ENCODE measurements around the gene LPAR2. TPM values are rescaled to one million over a fixed set of nuclear protein-coding genes. Genes with fewer than 3 reads are reported as not detected.

The LPAR2 gene
- total RNA-seq, 1 experiment from 2014 or later: 5.9 TPM

DNA sequence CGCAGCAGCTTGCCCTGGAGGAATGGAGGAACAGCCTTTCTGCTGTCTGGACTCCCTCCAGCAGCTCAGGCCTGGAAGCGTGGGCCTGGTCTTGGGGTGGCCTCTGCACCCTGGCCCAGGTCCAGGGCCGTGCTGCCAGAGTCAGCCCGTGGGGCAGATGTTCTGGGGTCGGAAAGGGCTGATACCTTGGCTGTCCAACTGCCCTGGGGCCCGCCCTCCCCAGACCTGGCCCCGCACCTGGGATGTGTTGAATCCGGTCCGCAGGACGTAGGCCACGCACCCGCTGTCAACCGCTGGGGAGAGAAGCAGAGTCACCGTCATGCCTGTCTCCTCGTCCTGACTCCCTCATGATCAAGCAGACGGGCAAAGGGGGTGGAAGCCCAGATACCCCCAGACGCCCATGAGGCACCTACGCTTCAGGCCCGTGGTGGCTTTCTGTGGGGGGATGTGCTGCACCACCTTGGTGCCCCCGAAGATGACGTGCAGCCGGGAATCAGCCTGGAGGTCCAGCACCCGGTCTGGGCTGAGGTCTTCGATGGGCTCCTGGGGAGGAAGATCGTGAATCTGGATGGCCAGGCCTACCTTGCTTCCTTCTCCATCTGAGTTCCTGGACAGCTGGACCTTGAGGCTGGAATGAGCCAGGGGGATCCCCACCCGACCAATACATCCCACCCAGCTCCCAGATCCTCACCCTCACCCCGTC lies 27.8 kb upstream of the LPAR2 start:
- no peak for DNase-seq (ENCODE audit: low read depth)
- in situ Hi-C loops (cut with HindIII; ENCODE audit: low pct_unique_long_range_greater_than_20kb, low sequenced_read_pairs): no loop called here

DNA sequence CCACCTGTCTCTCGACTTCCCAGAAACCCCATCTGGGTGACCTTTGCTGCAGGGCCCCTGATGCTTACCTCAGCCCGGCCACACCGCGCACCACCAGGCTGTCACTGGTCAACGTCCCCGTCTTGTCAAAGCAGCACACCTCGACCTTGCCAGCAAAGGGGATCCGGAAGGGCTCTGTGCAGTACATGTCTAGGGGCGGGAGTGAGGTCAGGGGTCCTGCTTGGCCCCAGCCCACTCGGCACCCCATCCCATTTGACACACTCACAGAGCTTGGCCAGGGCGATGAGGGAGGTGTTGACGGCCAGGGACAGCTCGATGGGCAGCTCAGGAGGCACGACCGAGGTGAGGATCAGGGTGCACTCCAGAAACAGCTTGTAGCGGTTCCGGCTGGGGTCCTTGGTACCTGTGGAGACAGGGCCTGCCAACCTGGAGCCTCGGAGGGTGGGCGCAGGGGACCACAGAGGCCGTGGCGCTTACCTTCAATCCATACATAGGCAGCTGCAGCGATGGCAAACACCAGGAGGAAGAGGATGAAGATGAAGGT lies 27.1 kb upstream of the LPAR2 start:
- no peak for DNase-seq (ENCODE audit: low read depth)
- in situ Hi-C loops (cut with HindIII; ENCODE audit: low pct_unique_long_range_greater_than_20kb, low sequenced_read_pairs): no loop called here

DNA sequence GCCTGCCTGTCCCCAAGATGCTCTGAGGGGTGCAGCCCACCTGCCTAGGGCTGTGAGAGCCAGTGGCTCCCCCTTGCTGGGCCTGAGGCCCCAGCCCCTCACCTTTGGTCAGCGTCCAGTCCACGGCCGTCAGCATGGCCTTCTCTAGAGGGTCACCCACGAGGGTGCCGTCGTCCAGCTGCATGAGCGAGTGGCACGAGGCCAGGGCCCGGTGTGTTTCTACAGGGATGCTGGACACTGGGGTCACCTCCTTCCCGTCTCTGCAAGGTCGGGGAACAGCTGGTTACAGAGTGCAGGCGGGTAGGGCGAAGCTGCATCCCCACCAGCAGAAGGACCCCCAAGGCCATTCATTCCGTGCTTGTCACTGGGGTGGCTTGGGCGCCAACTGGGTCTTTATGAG lies 26.4 kb upstream of the LPAR2 start:
- in situ Hi-C loops (cut with HindIII; ENCODE audit: low pct_unique_long_range_greater_than_20kb, low sequenced_read_pairs): no loop called here
- DNase-seq (ENCODE audit: low read depth): no peak

DNA sequence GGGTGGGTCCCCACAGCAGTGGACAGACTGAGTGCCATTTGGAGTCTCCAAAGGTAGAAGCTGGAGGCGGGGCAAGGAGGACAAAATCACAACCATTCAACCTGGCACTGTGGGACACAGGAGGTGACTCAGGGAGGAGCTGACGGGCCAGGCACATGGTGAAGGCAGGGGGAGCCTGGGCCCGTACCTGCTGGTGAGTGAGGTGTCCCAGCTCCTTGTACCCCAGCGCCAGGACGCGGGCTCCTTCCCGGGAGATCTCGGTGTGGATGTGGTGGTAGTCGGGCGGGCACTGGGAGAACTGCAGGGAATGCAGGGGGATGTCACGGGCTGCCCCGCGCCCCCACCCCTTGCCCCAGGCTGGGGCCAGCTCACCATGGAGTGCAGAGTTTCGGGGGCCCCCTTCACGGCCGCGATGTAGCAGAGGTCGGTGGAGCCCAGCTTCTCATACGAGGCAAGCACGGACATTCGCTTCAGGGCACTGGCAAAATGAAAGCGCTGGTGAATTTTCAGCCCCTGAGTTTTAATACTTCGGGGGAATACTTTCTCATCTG lies 25.7 kb upstream of the LPAR2 start:
- in situ Hi-C loops (cut with HindIII; ENCODE audit: low pct_unique_long_range_greater_than_20kb, low sequenced_read_pairs): no loop called here
- no peak for DNase-seq (ENCODE audit: low read depth)

DNA sequence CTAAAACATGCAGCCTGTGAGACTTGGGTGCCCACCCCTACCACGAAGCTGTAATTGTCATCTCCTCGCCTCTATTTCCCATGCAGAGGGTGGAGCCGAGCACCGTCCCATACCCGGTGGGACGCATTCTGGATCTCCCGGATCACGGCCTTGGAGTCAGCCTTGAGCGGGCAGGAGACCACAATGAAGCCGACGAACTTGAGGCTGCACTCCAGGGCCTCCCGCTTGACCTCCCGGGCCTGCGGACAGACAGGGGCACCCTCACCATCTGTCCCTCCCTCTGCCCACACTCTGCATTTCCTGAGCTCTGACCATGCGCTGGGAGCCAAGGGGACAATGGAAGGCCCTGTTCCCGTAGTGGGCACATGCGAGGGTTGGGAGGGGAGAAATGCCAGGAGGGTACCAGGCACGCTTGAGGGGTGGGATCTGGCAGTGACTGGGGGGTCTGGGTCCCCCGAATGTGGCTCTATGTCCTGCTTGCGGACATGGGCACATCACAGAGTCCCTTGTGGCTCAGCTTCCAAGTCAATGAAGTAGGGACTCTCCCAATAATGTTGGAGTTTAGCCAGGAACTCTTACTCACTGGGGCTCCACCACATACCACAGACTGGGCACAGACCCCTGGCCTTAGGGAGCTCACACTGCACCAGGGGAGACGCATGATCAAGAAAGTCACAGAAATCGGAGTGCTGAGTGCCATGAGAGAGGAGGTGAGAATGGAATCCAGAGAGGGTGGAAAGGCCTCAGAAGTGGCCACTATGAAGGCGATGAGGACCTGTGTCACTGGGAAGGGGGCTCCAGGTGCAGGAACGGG lies 24.7 kb upstream of the LPAR2 start:
- in situ Hi-C loops (cut with HindIII; ENCODE audit: low pct_unique_long_range_greater_than_20kb, low sequenced_read_pairs): no loop called here
- DNase-seq (ENCODE audit: low read depth): no peak

DNA sequence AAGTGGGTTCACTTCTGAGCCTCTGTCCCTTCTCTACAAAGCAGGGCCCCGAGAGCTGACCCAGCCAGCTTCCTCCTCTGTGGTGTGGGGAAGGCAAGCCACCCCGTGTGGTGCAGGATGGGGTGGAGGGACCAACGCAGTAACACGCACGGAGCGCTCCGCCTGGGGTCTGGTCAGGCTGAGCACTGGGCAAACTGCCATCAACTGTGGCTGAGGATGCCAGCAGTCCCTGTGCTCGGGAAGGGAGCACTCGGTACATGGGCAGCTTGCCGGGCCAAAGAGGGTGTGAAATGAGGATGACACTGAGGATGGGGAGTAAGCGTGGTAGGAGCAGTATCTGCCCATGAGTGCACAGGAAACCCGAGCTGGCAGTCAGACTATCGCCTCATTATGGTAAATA lies 23.1 kb upstream of the LPAR2 start:
- in situ Hi-C loops (cut with HindIII; ENCODE audit: low pct_unique_long_range_greater_than_20kb, low sequenced_read_pairs): no loop called here
- DNase-seq (ENCODE audit: low read depth): no peak

DNA sequence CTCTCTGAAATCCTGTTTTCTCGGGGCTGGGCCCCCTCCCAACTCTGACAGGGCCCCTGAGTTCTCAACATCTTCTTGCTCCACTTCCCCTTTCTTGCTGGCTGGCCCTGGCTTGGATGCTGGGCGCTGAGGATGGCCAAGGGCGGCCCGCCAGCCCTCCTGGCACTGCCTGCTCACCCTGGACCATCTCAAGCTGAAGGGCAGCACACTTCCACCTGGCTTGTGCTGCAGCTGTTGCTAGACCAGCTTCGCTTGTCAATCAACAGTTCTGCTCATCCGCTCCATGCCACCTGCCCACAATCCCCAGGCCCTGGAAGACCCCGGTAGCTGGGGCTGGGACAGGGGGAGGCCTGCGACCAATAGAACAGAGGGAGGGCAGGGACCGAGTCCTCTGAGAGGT lies 22.3 kb upstream of the LPAR2 start:
- no peak for DNase-seq (ENCODE audit: low read depth)
- in situ Hi-C loops (cut with HindIII; ENCODE audit: low pct_unique_long_range_greater_than_20kb, low sequenced_read_pairs): no loop called here

DNA sequence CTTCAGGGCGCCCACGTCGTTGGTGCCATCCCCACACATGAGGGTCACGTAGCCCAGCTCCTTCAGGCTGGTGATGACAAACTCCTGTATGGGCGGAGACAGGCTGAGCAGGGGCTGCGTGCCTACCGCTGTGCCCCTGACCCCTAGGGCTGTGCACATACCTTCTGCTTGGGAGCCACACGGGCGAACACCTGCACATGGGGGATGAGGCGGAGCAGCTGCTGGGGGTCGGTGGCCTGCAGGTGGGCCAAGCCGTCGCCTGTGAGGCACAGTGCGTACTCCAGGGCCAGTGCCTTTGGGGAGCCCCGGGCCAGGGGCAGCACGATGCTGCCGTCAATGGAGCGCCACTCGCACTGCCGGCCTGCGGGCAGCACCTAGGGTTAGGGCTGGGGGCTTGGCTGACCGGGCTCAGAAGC lies 21.6 kb upstream of the LPAR2 start:
- no peak for DNase-seq (ENCODE audit: low read depth)

DNA sequence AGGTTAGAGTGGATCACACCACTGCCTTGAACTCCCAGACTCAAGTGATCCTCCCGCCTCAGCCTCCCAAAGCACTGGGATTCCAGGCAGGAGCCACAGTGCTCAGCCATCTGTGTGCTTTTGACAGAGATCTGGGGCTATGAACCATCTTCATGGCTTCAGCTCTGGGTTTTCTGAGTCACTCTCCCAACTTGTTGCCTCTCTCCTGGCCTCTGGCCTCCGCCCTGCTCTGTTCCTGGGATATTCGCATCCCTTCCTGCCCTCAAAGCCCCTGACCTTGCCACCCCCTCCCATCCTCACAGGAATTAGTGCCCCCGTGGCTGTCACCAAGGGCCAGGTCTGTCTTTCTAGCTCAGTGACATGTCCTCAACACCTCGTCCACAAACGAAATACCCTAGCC lies 21.1 kb upstream of the LPAR2 start:
- in situ Hi-C loops (cut with HindIII; ENCODE audit: low pct_unique_long_range_greater_than_20kb, low sequenced_read_pairs): no loop called here
- no peak for DNase-seq (ENCODE audit: low read depth)

More for the DNA sequence above, 21.6 kb upstream of the LPAR2 start:
- in situ Hi-C loops (cut with HindIII; ENCODE audit: low pct_unique_long_range_greater_than_20kb, low sequenced_read_pairs): no loop called here

DNA sequence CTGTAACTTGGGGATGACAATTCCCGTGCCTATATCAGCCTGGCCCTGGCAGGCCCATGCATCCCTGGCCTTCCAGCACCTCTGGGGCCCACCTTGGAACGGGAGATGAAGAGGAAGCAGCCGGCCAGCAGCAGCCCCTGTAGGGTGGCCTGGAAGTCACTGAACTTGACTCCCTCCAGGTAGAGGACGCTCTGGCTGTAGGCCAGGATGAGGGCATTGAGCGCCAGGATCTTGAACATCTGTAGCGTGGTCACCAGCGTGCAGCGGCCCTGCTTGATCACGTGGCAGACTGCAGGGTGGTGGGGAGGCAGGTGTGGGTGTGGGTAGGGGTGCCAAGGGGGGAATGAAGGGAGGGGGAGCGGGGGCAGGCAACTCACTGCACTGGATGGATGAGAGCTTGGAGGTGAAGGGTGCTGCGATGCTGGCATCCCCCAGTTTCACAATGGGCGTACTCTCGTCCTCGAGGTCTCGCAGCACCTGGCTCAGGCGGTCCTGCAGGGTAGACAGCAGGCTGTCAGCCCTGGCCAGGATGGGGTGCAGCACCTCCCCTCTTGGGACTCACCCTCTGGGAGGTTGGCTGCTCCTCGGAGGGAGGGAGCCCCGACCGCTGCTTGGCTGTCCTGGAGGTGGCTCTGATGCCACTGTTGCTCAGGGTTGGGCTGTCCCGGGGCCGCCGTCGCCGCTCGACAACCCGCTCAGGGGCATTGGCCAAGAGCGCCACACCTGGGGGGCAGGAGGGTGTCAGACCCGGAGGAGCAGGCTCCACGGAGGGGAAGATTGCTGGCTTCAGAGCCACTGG lies 19.2 kb upstream of the LPAR2 start:
- no peak for DNase-seq (ENCODE audit: low read depth)
- in situ Hi-C loops (cut with HindIII; ENCODE audit: low pct_unique_long_range_greater_than_20kb, low sequenced_read_pairs): no loop called here

DNA sequence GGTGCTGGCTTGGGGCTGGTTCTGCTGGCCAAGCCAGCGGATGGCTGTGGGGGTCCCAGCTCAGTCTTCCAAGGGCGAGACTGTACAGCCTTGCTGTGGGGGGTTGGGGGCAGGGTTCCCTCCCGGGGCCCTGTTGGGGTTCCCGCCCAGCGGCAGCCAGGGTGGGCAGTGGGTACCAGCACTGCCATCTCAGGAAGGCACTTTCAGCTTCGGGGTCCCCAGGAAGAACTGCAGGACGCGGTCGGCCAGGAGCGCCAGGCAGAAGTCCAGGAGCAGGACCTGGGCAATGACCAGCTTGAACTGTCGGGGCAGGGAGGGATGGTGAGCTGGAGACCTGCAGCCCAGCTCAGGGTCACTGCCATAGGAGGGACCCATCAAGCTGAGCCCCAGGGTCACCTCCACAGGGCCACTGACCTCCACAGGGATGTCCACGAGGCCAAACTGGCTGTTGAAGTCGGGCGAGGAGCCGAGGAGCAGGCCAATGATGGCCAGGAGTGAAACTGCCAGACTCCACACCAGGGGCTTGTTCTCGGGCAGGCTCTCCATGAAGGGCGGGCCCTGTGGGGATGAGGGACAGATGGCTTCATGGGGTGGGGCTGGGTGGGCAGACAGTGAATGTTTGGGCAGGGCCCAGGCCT lies 17.3 kb upstream of the LPAR2 start:
- in situ Hi-C loops (cut with HindIII; ENCODE audit: low pct_unique_long_range_greater_than_20kb, low sequenced_read_pairs): no loop called here
- DNase-seq (ENCODE audit: low read depth): no peak

DNA sequence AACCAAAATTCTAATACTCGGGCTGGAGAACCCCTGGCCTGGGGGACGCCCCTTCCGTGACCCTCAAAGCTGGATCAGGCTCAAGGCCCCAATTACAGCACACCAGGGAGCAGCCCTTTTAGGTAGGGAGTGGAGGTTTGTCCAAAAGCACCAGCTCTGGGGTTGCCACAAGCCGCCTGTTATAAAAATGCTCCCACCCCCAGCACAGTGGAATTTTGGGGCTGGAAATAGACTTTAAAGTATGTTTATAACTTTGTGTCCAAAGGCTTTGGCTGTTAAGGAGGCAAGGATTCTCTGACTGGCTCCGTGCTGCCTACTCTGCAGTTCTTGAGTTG lies 16.0 kb upstream of the LPAR2 start:
- no peak for DNase-seq (ENCODE audit: low read depth)
- in situ Hi-C loops (cut with HindIII; ENCODE audit: low pct_unique_long_range_greater_than_20kb, low sequenced_read_pairs): no loop called here

DNA sequence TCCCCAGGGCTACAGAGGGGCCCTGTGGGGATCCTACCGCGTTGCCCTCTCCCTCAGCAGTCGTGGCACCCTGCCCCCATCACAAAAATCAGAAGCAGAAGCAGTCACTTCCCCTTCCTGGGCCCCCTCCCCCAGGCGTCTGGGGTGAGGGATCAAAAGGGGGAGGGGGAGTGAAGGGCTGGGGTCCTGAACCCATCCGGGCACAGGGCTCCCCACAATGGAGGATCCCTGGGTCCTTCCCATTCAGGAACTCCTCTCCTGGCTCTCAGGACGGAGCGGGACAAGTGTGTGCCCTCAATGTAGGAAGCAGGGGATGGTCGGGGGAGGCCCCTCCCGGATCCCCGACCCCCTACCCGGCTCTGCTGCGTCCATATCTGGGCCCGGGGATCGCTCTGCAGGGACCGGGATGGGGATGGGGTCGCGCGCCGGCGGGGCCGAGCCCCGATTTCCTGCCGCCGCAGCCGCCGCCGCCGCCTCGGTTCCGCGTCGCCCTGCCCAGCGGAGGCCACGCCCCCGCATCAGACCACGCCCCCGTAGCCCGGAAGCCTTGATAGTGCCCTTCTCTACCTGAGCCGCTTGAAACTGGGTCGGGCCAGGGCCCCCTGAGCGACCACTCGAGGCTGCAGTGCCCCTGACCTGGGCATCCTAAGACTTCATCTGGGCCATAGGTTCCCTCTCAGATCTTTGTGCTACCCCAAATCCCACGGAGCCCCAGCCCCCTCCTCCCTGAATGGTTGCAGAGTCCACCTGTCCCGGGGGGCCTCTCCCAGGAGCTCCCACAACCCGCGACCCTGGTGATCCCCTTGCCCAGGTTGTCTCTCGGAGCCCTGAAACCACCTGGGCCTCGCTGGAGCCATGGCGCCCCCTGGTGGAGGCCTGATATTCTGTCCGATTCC lies 15.4 kb upstream of the LPAR2 start, which contains the start of gene GMIP:
GMIP (minus strand) TSS at position 500 of the 896 bp plus-strand sequence; CDS start at position 372, 128 bp downstream.
- peak; percentile 70 for DNase-seq (ENCODE audit: low read depth)
- in situ Hi-C loops (cut with HindIII; ENCODE audit: low pct_unique_long_range_greater_than_20kb, low sequenced_read_pairs): no loop called here

DNA sequence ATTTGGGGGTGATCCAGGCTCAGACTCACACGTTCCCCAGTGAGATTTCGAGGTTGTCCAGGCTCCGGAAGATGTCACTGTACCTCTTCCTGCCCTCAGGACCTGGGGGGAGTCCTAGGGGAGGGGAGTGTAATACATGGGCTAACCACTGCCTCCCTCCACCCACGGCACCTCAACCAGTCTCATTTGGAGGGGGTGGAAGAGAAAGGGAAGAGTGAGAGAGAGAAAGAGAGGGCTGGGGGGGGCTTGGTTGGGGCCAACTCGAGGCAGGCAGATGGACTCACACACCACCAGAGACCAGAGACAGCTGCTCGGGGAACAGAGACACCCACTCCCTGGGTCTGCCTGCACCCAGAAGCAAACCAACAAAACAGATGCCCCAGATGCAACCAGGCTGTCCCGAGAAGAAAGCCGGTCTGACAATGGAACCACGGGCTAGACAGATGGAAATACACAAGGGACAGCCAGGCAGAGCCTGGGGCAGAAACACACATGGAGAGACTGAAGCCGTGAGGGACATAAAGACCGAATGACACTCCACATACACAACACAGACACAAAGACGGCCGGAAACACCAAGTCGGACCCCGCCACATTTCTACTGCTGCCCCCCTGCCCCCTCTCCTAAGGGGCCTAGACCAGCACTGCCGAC lies 14.6 kb upstream of the LPAR2 start:
- no peak for DNase-seq (ENCODE audit: low read depth)
- in situ Hi-C loops (cut with HindIII; ENCODE audit: low pct_unique_long_range_greater_than_20kb, low sequenced_read_pairs): no loop called here

DNA sequence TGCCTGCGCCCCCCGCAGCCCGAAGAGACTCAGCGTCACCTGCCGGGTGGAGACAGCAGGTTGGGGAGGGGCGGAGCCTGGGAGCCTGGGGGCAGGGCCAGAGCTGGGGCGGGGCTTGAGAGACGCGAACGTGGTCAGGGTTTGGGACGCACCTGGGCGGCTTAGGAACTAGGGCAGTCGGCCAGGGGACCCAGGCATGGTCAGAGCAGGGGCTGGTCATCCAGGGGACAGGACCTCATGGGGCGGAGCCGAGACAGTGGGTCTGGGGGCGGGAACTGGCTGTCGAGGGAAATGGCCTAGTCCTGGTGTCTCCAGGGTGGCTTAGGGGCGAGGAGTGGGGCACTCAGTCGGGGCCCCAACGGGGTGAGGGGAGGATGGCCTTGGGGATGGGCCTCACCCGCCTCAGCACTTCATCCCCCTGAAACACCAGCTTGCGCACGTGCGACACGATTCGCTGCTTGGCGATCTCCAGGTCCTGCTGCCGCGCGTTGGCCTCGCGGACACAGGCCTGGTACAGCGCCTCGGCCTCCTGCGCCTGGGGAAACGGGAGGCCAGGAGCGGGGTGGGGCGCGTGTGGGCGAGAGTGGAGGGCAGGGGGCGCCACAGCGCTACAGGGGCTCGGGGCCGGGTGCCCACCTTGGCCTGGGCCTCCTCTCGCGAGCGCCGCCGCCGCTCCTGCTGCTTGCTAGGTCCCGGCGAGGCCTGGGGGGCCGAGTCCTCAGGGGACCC lies 9.7 kb upstream of the LPAR2 start:
- in situ Hi-C loops (cut with HindIII; ENCODE audit: low pct_unique_long_range_greater_than_20kb, low sequenced_read_pairs): no loop called here

DNA sequence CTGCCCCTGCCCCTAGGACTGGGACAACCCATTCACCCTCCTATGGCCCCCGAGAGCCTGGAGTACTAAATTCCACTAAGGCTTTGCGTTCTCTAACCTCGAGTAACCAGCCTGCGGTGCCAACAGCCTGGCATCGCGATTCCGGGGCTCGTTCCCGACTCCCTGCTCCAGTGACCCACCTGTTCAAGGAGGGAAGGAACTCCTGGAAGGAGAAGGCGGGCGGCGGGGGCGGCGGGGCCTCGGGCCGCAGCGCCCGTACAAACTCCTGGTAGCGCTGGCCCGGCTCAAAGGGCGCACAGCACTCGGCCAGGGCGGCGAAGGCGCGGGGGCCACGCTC lies 9.1 kb upstream of the LPAR2 start:
- no peak for DNase-seq (ENCODE audit: low read depth)
- in situ Hi-C loops (cut with HindIII; ENCODE audit: low pct_unique_long_range_greater_than_20kb, low sequenced_read_pairs): no loop called here

More for the DNA sequence above, 9.7 kb upstream of the LPAR2 start:
- DNase-seq (ENCODE audit: low read depth): no peak

Measured in Caki2 (cell line).